Urinary bladder (tissue), 4 donors: Measurements from ENCODE around the gene NPAS2. TPM values are rescaled to one million over a fixed set of nuclear protein-coding genes. Genes with fewer than 3 reads are reported as not detected.

Experiments
- DNase-seq: peaks from one replicate; pipeline ENCODE4 v3.0.0-alpha.2; 2015; ENCODE audit errors: extremely low spot score
- H3K27ac ChIP-seq: one replicate; pipeline ENCODE4 v1.5.1; 2013; ENCODE audit warnings: low read depth, mild to moderate bottlenecking, moderate library complexity
- H3K36me3 ChIP-seq: one replicate; pipeline ENCODE4 v1.6.1; 2013; ENCODE audit warnings: mild to moderate bottlenecking, moderate library complexity; ENCODE audit not compliant: insufficient read depth
- H3K4me1 ChIP-seq: one replicate; pipeline ENCODE4 v1.6.1; 2013; ENCODE audit warnings: mild to moderate bottlenecking, moderate library complexity; ENCODE audit not compliant: insufficient read depth
- H3K4me3 ChIP-seq: one replicate; pipeline ENCODE4 v1.5.1; 2013; ENCODE audit warnings: low read depth, low read length
- WGBS: extraction: QIAGEN DNeasy Blood & Tissue Kit; methylation state at CpG from one replicate; pipeline ENCODE4 v1.1.7; 2013; 5-methylcytosine and 5-hydroxymethylcytosine counted together
- polyA plus RNA-seq: library from polyadenylated mRNA; stranded (reverse); fragments of 200-250 nt; gene quantifications from one replicate; pipeline ENCODE4 v1.2.3, GENCODE V29; 2013
- total RNA-seq: library from RNA; depleted of rRNA; stranded (reverse); fragments of >200 nt; gene quantifications from one replicate; pipeline ENCODE4 v1.2.3, GENCODE V29; 2014
- donor health status: healthy with polysubstance abuse.
- donor health status: healthy.

NPAS2 gene
- total and polyA plus RNA-seq, 2 donors, result 11.8 to 35.0 TPM

DNA sequence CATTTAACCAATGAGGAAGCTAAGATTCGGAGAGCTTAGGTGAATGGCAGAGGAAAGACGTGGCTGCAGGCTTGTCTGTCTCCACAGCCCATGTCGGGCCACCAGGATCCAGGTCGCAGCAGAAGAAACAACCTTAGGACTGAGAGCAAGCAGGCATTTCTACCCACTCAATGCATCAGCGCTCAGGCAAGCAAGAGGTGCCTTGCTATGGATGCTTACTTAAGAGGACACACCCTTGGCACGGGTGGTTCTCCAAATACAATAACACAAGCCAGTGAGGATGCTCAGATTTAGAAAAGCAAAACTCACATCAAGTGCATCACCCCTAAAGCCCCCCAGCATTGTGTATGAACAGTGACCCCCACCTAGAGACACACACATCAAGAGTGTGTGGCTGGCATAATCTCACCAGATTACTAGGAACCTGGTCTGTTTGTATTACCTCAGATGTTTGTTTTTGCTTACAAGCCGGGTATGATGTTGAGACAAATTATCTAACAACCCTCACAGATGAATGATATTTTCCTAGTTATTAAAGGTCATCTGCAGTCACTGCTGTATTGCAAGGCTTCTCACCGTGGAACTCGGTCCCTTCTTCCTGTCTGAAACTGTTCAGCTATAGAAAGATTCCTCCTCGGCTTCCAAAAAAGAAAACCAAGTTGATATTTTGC lies 34.2 kb upstream of the NPAS2 start:
- H3K4me3 ChIP-seq, result no peak overlapping the region
- no peaks in the 10 kb centered on the region for H3K4me1 ChIP-seq
- H3K36me3 ChIP-seq, result no peaks in the 10 kb centered on the region
- DNase-seq, result no peak
- no peak overlapping the region for H3K27ac ChIP-seq
- WGBS, result 81% methylated on average over 10 of the region's 10 CpGs

DNA sequence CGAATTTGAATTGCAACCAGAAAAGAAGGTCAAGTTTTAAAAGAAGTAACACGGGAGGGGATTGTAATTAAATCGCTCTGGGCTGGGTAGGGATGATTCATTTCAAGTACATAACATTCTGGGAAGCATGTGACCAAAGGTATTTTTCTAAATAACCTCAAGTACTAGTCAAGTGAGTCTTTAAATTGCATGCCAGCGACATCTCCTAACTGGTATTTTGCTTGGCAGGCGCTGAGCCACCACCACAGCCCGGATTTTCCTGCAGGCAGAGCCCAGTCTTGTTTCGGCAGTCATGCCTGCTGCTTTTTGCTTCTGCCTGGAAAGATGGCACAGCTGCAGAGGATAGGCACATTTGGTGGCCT lies 33.7 kb upstream of the NPAS2 start:
- Histone ChIP-seq H3K4me3 (no peak overlapping the region), H3K27ac (no peak overlapping the region), H3K4me1 (no peaks in the 10 kb centered on the region), H3K36me3 (no peaks in the 10 kb centered on the region)
- DNase-seq, result no peak
- 72% methylated on average over 7 of the region's 7 CpGs for WGBS

DNA sequence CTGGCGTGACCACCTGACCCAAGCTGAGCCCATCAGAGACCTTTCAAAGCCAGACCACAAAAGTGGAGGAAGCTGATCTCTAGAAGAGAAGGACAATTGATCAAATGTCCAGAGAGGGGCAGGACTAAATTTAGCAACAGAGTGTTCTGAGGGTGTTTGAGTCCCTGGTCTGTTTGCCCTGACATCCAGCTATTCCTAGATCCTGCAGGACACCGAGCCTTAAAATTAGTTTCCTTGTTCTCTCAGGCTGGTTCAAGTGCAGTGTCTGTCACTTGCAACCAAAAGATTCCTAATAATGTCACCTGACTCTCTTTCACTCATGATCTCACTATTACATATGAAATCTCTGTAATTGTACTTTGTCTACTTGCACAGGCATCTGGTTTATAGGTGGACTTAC lies 33.0 kb upstream of the NPAS2 start:
- no peak for DNase-seq
- H3K36me3 ChIP-seq, result no peaks in the 10 kb centered on the region
- no peak overlapping the region for H3K27ac ChIP-seq
- WGBS, result 98% methylated on average over 2 of the region's 2 CpGs
- H3K4me3 ChIP-seq, result no peak overlapping the region
- no peaks in the 10 kb centered on the region for H3K4me1 ChIP-seq

DNA sequence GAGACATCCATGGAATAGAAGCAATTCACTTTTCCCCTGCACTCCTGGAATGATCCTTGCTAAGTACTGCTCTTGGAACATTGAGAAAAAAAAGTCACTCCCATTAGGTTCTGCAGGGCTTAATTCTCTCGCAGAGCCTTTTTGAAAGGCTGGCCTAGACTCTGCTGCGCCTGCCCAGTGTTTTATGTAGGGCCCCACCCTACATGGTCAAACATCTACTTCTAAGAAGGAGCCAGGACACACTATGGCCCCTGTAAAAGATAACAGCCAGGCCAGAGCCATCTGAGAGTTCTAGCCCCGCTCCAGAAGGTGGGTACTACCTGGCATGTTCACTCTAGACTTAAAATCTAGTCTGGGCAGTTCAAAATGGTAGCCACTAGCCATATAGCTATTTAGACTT lies 30.6 kb upstream of the NPAS2 start:
- no peak overlapping the region for H3K4me3 ChIP-seq
- WGBS, result 73% methylated on average over 3 of the region's 3 CpGs
- H3K27ac ChIP-seq, result no peak overlapping the region
- no peaks in the 10 kb centered on the region for H3K4me1 ChIP-seq
- no peaks in the 10 kb centered on the region for H3K36me3 ChIP-seq
- no peak for DNase-seq

DNA sequence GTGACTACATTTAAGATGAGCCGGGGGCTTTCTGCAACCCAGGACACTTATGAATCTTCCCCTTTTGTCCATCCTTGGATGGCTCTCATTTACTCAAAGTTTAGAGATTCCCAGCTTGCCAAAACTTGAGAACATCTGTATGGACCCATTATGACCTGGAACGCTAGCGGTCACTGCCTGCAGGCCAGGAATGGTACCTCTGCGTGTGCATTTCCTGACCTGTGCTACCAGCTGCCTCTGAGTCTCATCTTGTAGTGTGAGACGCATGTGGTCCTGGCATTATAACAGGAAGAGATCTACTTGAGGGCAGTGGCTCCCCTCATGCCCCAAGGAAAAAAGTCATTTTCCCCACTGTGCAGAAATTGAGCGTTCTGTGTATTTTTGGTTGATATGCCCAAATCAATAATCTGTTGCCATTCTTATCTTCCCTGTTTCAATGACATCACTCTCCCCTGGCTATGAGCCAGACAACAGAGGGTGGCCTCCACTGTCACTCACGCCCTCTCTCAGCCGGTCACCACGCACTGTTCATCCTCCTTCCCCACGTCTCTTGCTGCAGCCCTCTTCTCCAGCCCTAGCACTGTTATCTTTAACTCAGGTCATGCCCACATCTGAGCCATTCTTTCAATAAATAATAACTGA lies 28.5 kb upstream of the NPAS2 start:
- no peak for DNase-seq
- Histone ChIP-seq H3K36me3 (no peaks in the 10 kb centered on the region), H3K4me1 (no peaks in the 10 kb centered on the region), H3K4me3 (no peak overlapping the region), H3K27ac (no peak overlapping the region)
- 81% methylated on average over 10 of the region's 10 CpGs for WGBS

DNA sequence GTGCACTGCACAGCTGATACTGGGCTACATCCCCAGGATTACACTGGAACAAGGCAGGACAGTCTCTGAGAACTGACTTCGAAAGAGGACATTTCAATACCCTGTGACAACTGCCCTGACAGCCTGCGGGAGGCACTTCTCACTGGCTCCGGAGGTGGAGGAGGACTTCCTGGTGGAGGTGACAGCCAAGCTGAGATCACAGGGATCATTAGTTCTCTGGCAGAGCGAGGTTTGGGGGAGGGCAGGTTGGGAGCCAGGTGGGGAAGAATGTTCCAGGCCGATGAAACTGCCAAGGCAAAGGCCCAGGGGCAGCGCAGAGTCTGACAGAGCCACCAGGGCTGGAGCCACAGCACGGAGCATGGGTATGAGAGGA lies 28.0 kb upstream of the NPAS2 start:
- Histone ChIP-seq H3K4me3 (no peak overlapping the region), H3K27ac (no peak overlapping the region), H3K4me1 (no peaks in the 10 kb centered on the region), H3K36me3 (no peaks in the 10 kb centered on the region)
- 92% methylated on average over 7 of the region's 7 CpGs for WGBS
- DNase-seq, result no peak

DNA sequence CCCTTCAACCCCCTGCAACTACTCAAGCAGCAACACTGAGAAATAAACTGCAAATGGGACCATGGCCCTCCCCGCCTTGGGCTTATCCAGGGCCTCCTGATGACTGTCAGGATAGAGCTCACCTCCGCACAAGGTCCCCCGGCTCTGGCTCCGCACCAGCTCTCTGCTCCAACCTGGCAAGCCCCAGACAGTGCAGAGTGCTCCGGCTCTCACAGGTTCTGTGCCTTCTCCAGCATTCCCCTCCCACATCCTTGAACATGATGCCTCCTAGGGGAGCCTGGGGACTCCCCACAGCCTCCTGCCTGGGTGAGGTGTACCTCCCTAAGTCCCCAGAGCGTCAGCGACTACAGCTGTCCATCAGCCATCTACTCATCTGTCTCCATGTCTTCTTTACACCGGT lies 26.7 kb upstream of the NPAS2 start:
- WGBS, result 90% methylated on average over 8 of the region's 8 CpGs
- DNase-seq, result no peak
- Histone ChIP-seq H3K4me1 (no peaks in the 10 kb centered on the region), H3K36me3 (no peaks in the 10 kb centered on the region), H3K4me3 (no peak overlapping the region), H3K27ac (no peak overlapping the region)

DNA sequence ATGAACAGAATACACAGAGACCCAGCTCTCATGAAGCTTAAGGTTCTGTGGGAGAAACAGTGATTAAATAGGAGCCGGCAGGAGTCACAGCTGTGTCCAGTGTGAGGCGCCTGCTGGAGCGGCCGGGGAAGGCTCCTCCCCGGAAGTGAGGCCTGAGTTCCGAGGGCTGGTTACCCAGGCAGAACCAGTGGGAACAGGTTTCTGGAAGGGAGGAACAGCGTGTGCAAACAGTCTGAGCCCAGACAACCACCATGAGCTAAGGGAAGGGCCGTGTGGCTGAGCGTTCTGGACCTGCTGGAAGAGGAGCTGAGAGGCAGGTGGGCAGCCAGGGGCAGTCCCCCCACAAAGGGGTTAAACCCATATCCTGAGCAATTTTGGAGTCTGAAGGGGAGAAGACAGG lies 26.0 kb upstream of the NPAS2 start:
- no peak overlapping the region for H3K4me3 ChIP-seq
- no peaks in the 10 kb centered on the region for H3K36me3 ChIP-seq
- 80% methylated on average over 9 of the region's 9 CpGs for WGBS
- no peaks in the 10 kb centered on the region for H3K4me1 ChIP-seq
- DNase-seq, result no peak
- H3K27ac ChIP-seq, result no peak overlapping the region

DNA sequence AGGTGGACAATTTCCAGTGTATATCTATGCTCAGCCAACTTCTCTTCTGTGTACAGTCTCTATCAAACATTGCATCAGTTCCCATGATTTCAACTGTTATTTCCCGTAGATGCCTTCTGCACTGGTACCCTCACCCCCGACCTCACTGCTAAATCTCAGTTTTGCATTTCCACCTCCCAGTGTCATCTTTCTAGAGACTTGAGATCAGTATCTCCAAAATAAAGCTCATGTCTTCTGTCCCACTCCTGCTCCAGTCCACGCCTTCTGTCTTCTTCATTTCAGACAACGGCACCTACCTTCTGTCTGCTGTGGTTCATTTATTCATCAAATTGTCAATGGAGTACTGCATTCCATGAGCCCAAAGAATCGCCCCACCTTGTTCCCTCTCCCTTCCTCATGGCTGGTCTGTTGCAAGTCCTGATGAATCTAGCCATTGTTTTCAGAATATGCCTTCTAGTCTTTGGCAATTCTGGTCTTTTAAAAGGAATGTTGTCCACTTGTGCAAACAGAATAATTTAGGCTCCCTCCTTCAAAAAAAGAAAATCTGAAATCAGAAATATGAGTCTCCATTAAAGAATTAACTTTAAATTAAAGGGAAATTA lies 23.3 kb upstream of the NPAS2 start:
- no peak for DNase-seq
- Histone ChIP-seq H3K36me3 (no peaks in the 10 kb centered on the region), H3K4me3 (no peak overlapping the region), H3K4me1 (no peaks in the 10 kb centered on the region), H3K27ac (no peak overlapping the region)
- WGBS, result 84% methylated on average over 5 of the region's 5 CpGs

DNA sequence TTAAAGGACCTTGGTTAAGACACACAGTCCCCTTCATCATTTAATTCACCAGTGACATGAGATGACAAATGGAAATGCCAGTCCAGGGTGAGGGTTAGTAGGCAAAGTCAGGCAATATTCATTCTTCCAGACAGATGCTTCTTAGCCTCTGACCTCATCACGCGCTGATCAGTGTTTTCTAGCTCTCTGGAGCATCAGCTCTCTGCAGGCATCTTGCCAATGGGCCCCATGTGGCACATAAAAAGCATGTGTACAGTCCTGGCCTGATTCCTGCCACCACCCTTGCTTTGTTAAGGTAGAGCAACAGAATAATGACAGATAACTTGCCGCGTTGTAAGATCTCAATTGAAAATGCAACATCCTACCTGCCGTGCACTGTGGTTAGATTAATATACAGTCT lies 20.3 kb upstream of the NPAS2 start:
- no peak for DNase-seq
- WGBS, result 79% methylated on average over 5 of the region's 5 CpGs
- Histone ChIP-seq H3K4me3 (no peak overlapping the region), H3K27ac (no peak overlapping the region), H3K4me1 (no peaks in the 10 kb centered on the region), H3K36me3 (no peaks in the 10 kb centered on the region)

DNA sequence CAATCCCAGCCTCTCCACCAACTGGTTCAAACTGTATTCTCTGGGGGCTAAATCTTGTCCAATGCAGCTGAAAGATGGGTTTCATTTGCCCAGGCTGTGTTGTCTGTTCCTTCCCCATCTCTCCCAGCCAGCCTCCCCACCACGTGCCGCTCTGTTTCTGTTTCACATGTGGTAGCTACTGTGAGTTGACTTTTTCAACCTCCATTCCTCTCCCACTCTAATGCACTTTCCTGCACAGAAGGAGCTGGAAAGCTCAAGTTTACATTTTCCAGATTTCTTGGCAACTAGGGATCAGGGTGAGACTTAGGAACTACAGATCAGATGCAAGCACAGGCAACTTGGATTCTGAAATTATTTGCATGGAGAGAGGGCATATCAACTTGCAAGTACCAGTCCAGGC lies 19.0 kb upstream of the NPAS2 start:
- 28% methylated on average over 2 of the region's 2 CpGs for WGBS
- no peaks in the 10 kb centered on the region for H3K4me1 ChIP-seq
- no peak for DNase-seq
- H3K36me3 ChIP-seq, result no peaks in the 10 kb centered on the region
- H3K27ac ChIP-seq, result no peak overlapping the region
- H3K4me3 ChIP-seq, result no peak overlapping the region

DNA sequence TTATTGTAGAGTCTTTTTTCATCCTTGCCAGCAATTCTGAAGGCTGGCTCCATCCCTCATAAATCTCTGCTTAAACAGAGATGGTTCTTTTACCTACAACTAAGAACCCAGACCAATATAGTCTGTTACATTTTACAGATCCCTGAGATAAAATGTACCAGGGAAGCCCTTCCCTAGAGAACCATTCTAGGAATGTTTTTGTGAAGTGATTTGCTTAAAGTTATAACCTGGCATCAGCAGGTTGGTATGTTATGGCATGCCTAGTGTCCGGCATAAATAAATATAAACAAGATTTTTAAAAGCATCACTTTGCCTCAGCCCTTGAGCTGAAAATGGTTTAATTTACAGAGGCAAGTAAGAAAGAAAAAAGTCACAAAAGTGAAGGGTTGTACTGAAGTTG lies 18.5 kb upstream of the NPAS2 start:
- Histone ChIP-seq H3K4me1 (no peaks in the 10 kb centered on the region), H3K27ac (no peak overlapping the region), H3K4me3 (no peak overlapping the region), H3K36me3 (no peaks in the 10 kb centered on the region)
- no peak for DNase-seq
- 46% methylated on average over 1 of the region's 1 CpG for WGBS

DNA sequence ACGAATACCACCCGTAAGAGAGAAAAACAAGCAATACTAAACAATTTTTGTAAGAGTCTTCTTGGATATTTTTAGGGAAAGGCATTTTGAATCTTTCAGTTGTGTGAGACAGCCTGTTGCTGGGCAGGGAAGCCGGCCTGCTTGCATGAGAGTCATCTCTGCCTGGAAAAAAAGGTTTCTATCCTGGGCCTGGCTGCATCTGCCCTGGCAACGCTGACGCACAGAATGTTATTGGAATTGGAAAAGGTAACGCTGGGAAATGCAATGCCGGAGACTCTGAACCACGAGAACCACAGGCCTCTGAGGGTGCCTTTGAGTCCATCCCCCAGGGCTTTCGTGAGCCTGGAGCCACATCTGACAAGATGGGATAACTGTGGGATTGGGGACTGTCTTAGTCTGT lies 17.9 kb upstream of the NPAS2 start:
- Histone ChIP-seq H3K4me3 (no peak overlapping the region), H3K36me3 (no peaks in the 10 kb centered on the region), H3K27ac (no peak overlapping the region), H3K4me1 (no peaks in the 10 kb centered on the region)
- WGBS, result 79% methylated on average over 9 of the region's 9 CpGs
- no peak for DNase-seq

DNA sequence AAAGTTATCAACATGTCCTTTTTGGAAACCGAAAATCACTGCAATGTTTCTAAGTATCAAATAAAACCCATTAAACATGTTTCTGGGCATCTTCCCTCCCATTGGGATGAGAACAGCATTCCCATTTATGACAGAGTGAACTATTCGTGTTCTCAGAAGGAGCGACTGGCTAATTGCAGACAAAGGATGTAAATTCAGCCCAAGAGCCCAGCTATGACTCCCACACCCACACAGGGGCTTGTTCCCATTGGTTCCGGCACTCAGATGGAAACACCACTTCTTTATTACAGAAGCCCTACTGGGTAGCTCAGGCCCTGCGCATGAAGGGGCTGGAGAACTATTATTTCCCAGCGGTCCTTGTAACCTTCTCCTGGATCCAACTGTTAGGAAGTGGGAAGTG lies 16.6 kb upstream of the NPAS2 start:
- H3K4me3 ChIP-seq, result no peak overlapping the region
- no peak overlapping the region for H3K27ac ChIP-seq
- H3K4me1 ChIP-seq, result no peaks in the 10 kb centered on the region
- 80% methylated on average over 6 of the region's 6 CpGs for WGBS
- no peaks in the 10 kb centered on the region for H3K36me3 ChIP-seq
- no peak for DNase-seq
